NCI-H2107 (cell line): Measurements from ENCODE around the gene BEND5.

Experiments
- DNase-seq: peaks from one replicate; lab custom pipeline; 2025; lab: John Stamatoyannopoulos, UW

The BEND5 gene

GRCh38 chr1:48679859-48680258 is 96.8 kb downstream of the BEND5 start:
- no peak for DNase-seq

- DNase-seq, result no peak
Measured at GRCh38 chr1:48678710-48679505, 97.8 kb downstream of the BEND5 start.
